ENCODE measurements around the gene ABCB11. TPM values are rescaled to one million over a fixed set of nuclear protein-coding genes. Genes with fewer than 3 reads are reported as not detected.

The ABCB11 gene
- total RNA-seq, 1 donor from 2014 or later = 0.02 TPM

GRCh38 chr2:169011698-169012097, 19.4 kb downstream of the ABCB11 start:
- H3K4me1 Mint-ChIP-seq (ENCODE audit: low read depth, unreplicated experiment) = peaks cover 19% of the 10 kb centered on the region
- H3K9me3 Mint-ChIP-seq (ENCODE audit: unreplicated experiment) = peaks cover 2% of the 10 kb centered on the region
- no peak for FAIRE-seq
- H3K27ac ChIP-seq (ENCODE audit: low read depth, low read length) = peak overlapping the region; percentile 68
- H3K4me3 ChIP-seq (ENCODE audit: insufficient read depth, low read depth, low read length) = no peak overlapping the region
- H3K9ac ChIP-seq (ENCODE audit: low read length) = peak overlapping the region; percentile 36
- H3K4me1 ChIP-seq (ENCODE audit: insufficient read depth, low read length) = peaks cover 28% of the 10 kb centered on the region
- no peaks in the 10 kb centered on the region for H4K20me1 ChIP-seq (ENCODE audit: insufficient read depth, low read length)
- no peaks in the 10 kb centered on the region for H3K79me2 ChIP-seq (ENCODE audit: insufficient read depth, low read length)
- TF ChIP-seq EZH2 (IDR thresholded peaks at IDR 0.05; ENCODE audit: insufficient read depth, low read length) (no peak), CTCF (IDR thresholded peaks at IDR 0.05; ENCODE audit: insufficient read depth, low read depth, low read length) (no peak)
- H3K36me3 ChIP-seq (ENCODE audit: insufficient read depth, low read length) = no peaks in the 10 kb centered on the region
- no peak overlapping the region for H2AFZ ChIP-seq (ENCODE audit: low read depth, low read length)
- H3K27me3 ChIP-seq (ENCODE audit: insufficient read depth, low read length) = no peaks in the 10 kb centered on the region
- no peaks in the 10 kb centered on the region for H3K9me3 ChIP-seq (ENCODE audit: insufficient read depth, low read depth, low read length)
- peak overlapping the region; percentile 53 for H3K27ac Mint-ChIP-seq (ENCODE audit: unreplicated experiment)
- peak overlapping the region; percentile 38 for H3K4me2 ChIP-seq (ENCODE audit: low read length)
- H3K4me3 Mint-ChIP-seq (ENCODE audit: unreplicated experiment) = peak overlapping the region; percentile 28
- H3K36me3 Mint-ChIP-seq (ENCODE audit: low read depth, unreplicated experiment) = no peaks in the 10 kb centered on the region
- no peaks in the 10 kb centered on the region for H3K27me3 Mint-ChIP-seq (ENCODE audit: low read depth, unreplicated experiment)
- no peak for DNase-seq (ENCODE audit: low read depth)

GRCh38 chr2:169010633-169011460, 20.3 kb downstream of the ABCB11 start:
- Histone ChIP-seq H3K4me2 (ENCODE audit: low read length) (peak overlapping the region; percentile 38), H3K27ac (ENCODE audit: low read depth, low read length) (peak overlapping the region; percentile 68), H2AFZ (ENCODE audit: low read depth, low read length) (no peak overlapping the region), H3K9ac (ENCODE audit: low read length) (no peak overlapping the region), H3K4me3 (ENCODE audit: insufficient read depth, low read depth, low read length) (no peak overlapping the region), H3K9me3 (ENCODE audit: insufficient read depth, low read depth, low read length) (no peaks in the 10 kb centered on the region), H3K36me3 (ENCODE audit: insufficient read depth, low read length) (no peaks in the 10 kb centered on the region), H3K4me1 (ENCODE audit: insufficient read depth, low read length) (peaks cover 28% of the 10 kb centered on the region), H3K27me3 (ENCODE audit: insufficient read depth, low read length) (no peaks in the 10 kb centered on the region), H4K20me1 (ENCODE audit: insufficient read depth, low read length) (no peaks in the 10 kb centered on the region), H3K79me2 (ENCODE audit: insufficient read depth, low read length) (no peaks in the 10 kb centered on the region)
- no peaks in the 10 kb centered on the region for H3K36me3 Mint-ChIP-seq (ENCODE audit: low read depth, unreplicated experiment)
- no peak overlapping the region for H3K4me3 Mint-ChIP-seq (ENCODE audit: unreplicated experiment)
- FAIRE-seq = no peak
- peaks cover 2% of the 10 kb centered on the region for H3K9me3 Mint-ChIP-seq (ENCODE audit: unreplicated experiment)
- H3K27me3 Mint-ChIP-seq (ENCODE audit: low read depth, unreplicated experiment) = no peaks in the 10 kb centered on the region
- no peak for TF ChIP-seq CTCF (IDR thresholded peaks at IDR 0.05; ENCODE audit: insufficient read depth, low read depth, low read length)
- TF ChIP-seq EZH2 (IDR thresholded peaks at IDR 0.05; ENCODE audit: insufficient read depth, low read length) = no peak
- H3K27ac Mint-ChIP-seq (ENCODE audit: unreplicated experiment) = no peak overlapping the region
- peak; percentile 73 for DNase-seq (ENCODE audit: low read depth)
- H3K4me1 Mint-ChIP-seq (ENCODE audit: low read depth, unreplicated experiment) = peaks cover 19% of the 10 kb centered on the region
